ENCODE measurements around the gene ATP8B1.

DNA sequence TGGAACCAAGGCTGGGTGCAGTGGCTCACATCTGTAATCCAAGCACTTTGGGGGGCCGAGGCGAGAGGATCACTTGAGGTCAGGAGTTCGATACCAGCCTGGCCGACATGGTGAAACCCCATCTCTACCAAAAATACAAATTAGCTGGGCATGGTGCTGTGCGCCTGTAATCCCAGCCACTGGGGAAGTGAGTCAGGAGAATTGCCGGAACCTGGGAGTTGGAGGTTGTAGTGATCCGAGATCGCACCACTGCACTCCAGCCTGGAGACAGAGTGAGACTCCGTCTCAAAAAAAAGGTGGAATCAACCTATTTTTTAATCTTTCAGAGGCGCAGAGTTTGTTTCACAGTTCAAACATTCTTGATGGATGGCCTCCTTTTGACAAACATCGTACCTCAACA lies 24.5 kb upstream of the ATP8B1 start:
- TF ChIP-seq EZH2 (IDR thresholded peaks at IDR 0.05; ENCODE audit: low read length, missing control alignments) (no peak), CTCF (conservative IDR thresholded peaks at IDR 0.05 in 1 of 2, IDR thresholded peaks at IDR 0.05 in 1 of 2; ENCODE audit: low read depth in 1 of 2, low read length in 2 of 2) (no peak)

All from fibroblast of lung (primary cell).